ENCODE measurements around the gene BMPR1B.
A peak's percentile ranks its signal among the peaks of the same experiment; 100 is the strongest.
"Not testable (repeated sequence)": the region's sequence is repeated elsewhere in the genome, so short reads cannot be mapped to it uniquely, and the experiment has no call there.

The BMPR1B gene

GRCh38 chr4:95155759-95156451, 398.1 kb downstream of the BMPR1B start:
- DNase-seq, result no peak

GRCh38 chr4:95156452-95156765, 398.7 kb downstream of the BMPR1B start:
- DNase-seq, result no peak

GRCh38 chr4:95157596-95157995, 399.8 kb downstream of the BMPR1B start:
- no peak for DNase-seq

- DNase-seq, result no peak
These were observed 400.3 kb downstream of the BMPR1B start for GRCh38 chr4:95158045-95158444.

GRCh38 chr4:95158626-95159025, 400.9 kb downstream of the BMPR1B start:
- DNase-seq, result no peak

GRCh38 chr4:95159384-95159783, 401.6 kb downstream of the BMPR1B start:
- no peak for DNase-seq

- DNase-seq, result no peak
These were observed 404.2 kb downstream of the BMPR1B start for GRCh38 chr4:95161781-95162469.

GRCh38 chr4:95162867-95163266, 405.1 kb downstream of the BMPR1B start:
- DNase-seq, result no peak

GRCh38 chr4:95165926-95166524, 408.3 kb downstream of the BMPR1B start:
- DNase-seq, result peak; percentile 80

GRCh38 chr4:95167805-95168204, 410.1 kb downstream of the BMPR1B start:
- no peak for DNase-seq

- DNase-seq, result no peak
These were observed 412.4 kb downstream of the BMPR1B start for GRCh38 chr4:95170176-95170575.

- DNase-seq, result not testable (repeated sequence)
These were observed 413.6 kb downstream of the BMPR1B start for GRCh38 chr4:95171377-95171776.

GRCh38 chr4:95178938-95179337, 421.2 kb downstream of the BMPR1B start:
- no peak for DNase-seq

- no peak for DNase-seq
These were observed 422.9 kb downstream of the BMPR1B start for GRCh38 chr4:95180531-95181242.

GRCh38 chr4:95181243-95181995, 423.7 kb downstream of the BMPR1B start:
- DNase-seq, result peak; percentile 78

- no peak for DNase-seq
These were observed 424.2 kb downstream of the BMPR1B start for GRCh38 chr4:95181996-95182306.

- DNase-seq, result no peak
These were observed 426.1 kb downstream of the BMPR1B start for GRCh38 chr4:95183656-95184408.

- peak; percentile 83 for DNase-seq
These were observed 428.9 kb downstream of the BMPR1B start for GRCh38 chr4:95186666-95187065.

- DNase-seq, result no peak
These were observed 431.1 kb downstream of the BMPR1B start for GRCh38 chr4:95188701-95189370.

GRCh38 chr4:95190751-95191436, 433.1 kb downstream of the BMPR1B start:
- DNase-seq, result peak; percentile 73

GRCh38 chr4:95191537-95191936, 433.8 kb downstream of the BMPR1B start:
- DNase-seq, result no peak
